BLaER1 treated with 17β-estradiol and CSF1 and Interleukin-3, amounts not matched to agents 10 nM and 100 nM (cell line): ENCODE data around the gene SPDYE5.

Experiments
- H3K27ac ChIP-seq, 11 experiments: shearing (Covaris generic); formaldehyde crosslinking; 2 replicates each; pipeline ENCODE4 v1.8.1; 2022
- H3K27me3 ChIP-seq, 11 experiments: shearing (Covaris generic); formaldehyde crosslinking; 2 replicates each; pipeline ENCODE4 v1.8.1; 2022
- H3K36me3 ChIP-seq, 11 experiments: shearing (Covaris generic); formaldehyde crosslinking; 2 replicates each; pipeline ENCODE4 v1.8.1; 2022
- H3K4me1 ChIP-seq, 10 experiments: shearing (Covaris generic); formaldehyde crosslinking; 2 replicates each; pipeline ENCODE4 v1.8.1; 2022
- H3K4me2 ChIP-seq, 11 experiments: shearing (Covaris generic); formaldehyde crosslinking; 2 replicates each; pipeline ENCODE4 v1.8.1; 2022
- H3K4me3 ChIP-seq, 10 experiments: shearing (Covaris generic); formaldehyde crosslinking; 2 replicates each; pipeline ENCODE4 v1.8.1; 2022
- H3K9ac ChIP-seq, 11 experiments: shearing (Covaris generic); formaldehyde crosslinking; 2 replicates each; pipeline ENCODE4 v1.8.1; 2022
- H3K9me3 ChIP-seq, 11 experiments: shearing (Covaris generic); formaldehyde crosslinking; replicated peaks in 1 of 11; 2 replicates each; pipeline ENCODE4 v1.8.1; 2022
- H4K20me1 ChIP-seq, 11 experiments: shearing (Covaris generic); formaldehyde crosslinking; 2 replicates each; pipeline ENCODE4 v1.8.1; 2022
- Cebpa-rat ChIP-seq, 11 experiments: shearing (Covaris generic); IDR thresholded peaks; 2 replicates each; pipeline ENCODE4 v1.8.1; 2022

The SPDYE5 gene

GRCh38 chr7:75536940-75537538, 44.9 kb downstream of the SPDYE5 start:
- H3K27ac ChIP-seq, result no peak overlapping the region
- TF ChIP-seq Cebpa-rat (IDR thresholded peaks at IDR 0.05), result no peak
- no peak overlapping the region for H3K4me3 ChIP-seq
- peaks cover 39 to 79% (median 64%) of the 10 kb centered on the region in 11 experiments for H3K36me3 ChIP-seq
- H3K4me2 ChIP-seq, result no peak overlapping the region
- H3K27me3 ChIP-seq, result no peaks in the 10 kb centered on the region
- peaks cover 0 to 9% (median 0%) of the 10 kb centered on the region in 11 experiments; a peak in 1 of 22 replicates for H4K20me1 ChIP-seq
- no peaks in the 10 kb centered on the region for H3K9me3 ChIP-seq
- no peak overlapping the region for H3K9ac ChIP-seq
- H3K4me1 ChIP-seq, result peaks cover 5 to 31% (median 19%) of the 10 kb centered on the region in 10 experiments; a peak in 16 of 20 replicates

- Histone ChIP-seq H3K27me3 (no peaks in the 10 kb centered on the region), H3K36me3 (peaks cover 46 to 84% (median 71%) of the 10 kb centered on the region in 11 experiments), H4K20me1 (peaks cover 0 to 9% (median 0%) of the 10 kb centered on the region in 11 experiments; a peak in 1 of 22 replicates), H3K4me1 (peaks cover 5 to 31% (median 19%) of the 10 kb centered on the region in 10 experiments; a peak in 17 of 20 replicates), H3K9ac (no peak overlapping the region), H3K9me3 (no peaks in the 10 kb centered on the region), H3K4me2 (no peak overlapping the region), H3K27ac (no peak overlapping the region), H3K4me3 (no peak overlapping the region)
- no peak for TF ChIP-seq Cebpa-rat (IDR thresholded peaks at IDR 0.05)
Measured at GRCh38 chr7:75537731-75538130, 45.6 kb downstream of the SPDYE5 start.

- no peaks in the 10 kb centered on the region for H3K9me3 ChIP-seq
- H3K4me3 ChIP-seq, result no peak overlapping the region
- TF ChIP-seq Cebpa-rat (IDR thresholded peaks at IDR 0.05), result no peak
- no peak overlapping the region for H3K4me2 ChIP-seq
- H3K27me3 ChIP-seq, result no peaks in the 10 kb centered on the region
- H3K9ac ChIP-seq, result no peak overlapping the region
- H3K36me3 ChIP-seq, result peaks cover 47 to 100% (median 98%) of the 10 kb centered on the region in 11 experiments
- peaks cover 0 to 9% (median 0%) of the 10 kb centered on the region in 10 experiments; a peak in 4 of 20 replicates for H3K4me1 ChIP-seq
- peaks cover 0 to 6% (median 0%) of the 10 kb centered on the region in 11 experiments; a peak in 1 of 22 replicates for H4K20me1 ChIP-seq
- H3K27ac ChIP-seq, result no peak overlapping the region
Measured at GRCh38 chr7:75546237-75547015, 54.3 kb downstream of the SPDYE5 start.
